GM19463 (cell line): ENCODE data around the gene TOMM20.

ENCODE experiments used
- ATAC-seq: cut with Tn5 transposase; IDR thresholded peaks from one replicate; pipeline ENCODE4 v1.9.1; 2021; ENCODE audit warnings: mild to moderate bottlenecking, moderate library complexity; ENCODE audit not compliant: unreplicated experiment

TOMM20 gene

GRCh38 chr1:235068158-235069121, 60.2 kb downstream of the TOMM20 start:
- no peak for ATAC-seq

GRCh38 chr1:235067396-235068157, 61.1 kb downstream of the TOMM20 start:
- no peak for ATAC-seq

- ATAC-seq: no peak
Observed at GRCh38 chr1:235063068-235063765, 65.4 kb downstream of the TOMM20 start.

DNA sequence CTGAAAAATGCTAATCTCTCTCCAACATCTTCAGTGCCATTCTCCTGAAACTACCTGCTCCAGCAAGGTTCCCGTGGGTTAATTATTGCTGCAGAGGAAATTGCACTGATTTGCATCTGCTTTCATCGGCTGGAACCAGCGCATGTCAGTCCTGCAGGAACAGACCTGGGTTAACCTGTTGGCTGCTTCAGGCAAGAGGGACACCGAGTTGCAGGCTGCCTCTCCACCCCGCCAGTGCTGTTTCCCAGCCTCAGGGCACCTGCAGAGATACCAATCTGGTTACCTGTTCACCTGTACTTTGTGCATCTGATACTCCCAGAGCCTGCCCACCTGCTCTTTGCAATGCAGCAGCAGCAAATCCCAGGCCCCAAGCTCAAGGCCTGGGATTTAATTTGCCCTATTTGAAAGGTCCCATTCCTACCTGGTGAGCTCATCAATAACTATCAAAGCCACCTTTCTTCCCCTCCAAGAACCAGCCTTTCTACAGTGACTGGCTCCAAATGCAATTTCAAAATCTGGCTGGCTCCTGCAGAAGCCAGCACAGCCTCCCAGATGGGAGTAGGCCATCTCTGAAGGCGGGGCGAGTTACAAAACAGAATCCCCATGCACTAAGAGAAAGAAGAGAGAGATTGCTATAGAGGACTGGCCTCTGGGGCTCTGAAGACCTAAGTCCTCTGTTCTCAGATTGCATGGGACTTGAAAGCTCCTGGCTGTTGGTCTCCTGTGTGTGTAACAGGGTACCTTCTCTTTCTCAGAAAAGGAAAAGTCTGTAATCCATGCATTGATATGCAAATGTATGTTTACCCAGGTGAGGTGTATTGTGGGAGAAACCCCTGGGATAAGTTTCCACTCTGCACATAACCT, 67.8 kb downstream of the TOMM20 start:
- ATAC-seq: no peak
